ENCODE results near the gene SLC7A6OS.
A peak's percentile ranks its signal among the peaks of the same experiment; 100 is the strongest.

The SLC7A6OS gene

GRCh38 chr16:68279726-68280558 is 30.8 kb downstream of the SLC7A6OS start:
- no peak for DNase-seq (ENCODE audit: low read depth in 2 of 2)

GRCh38 chr16:68276223-68276622 is 34.5 kb downstream of the SLC7A6OS start:
- no peak for DNase-seq (ENCODE audit: low read depth in 2 of 2)

- no peak for DNase-seq (ENCODE audit: low read depth in 2 of 2)
These were observed 35.0 kb downstream of the SLC7A6OS start for GRCh38 chr16:68275611-68276191.

- DNase-seq (ENCODE audit: low read depth in 2 of 2) = no peak
These were observed 36.3 kb downstream of the SLC7A6OS start for GRCh38 chr16:68274441-68274840.

GRCh38 chr16:68273896-68274295 is 36.9 kb downstream of the SLC7A6OS start:
- no peak for DNase-seq (ENCODE audit: low read depth in 2 of 2)

- DNase-seq (ENCODE audit: low read depth in 2 of 2) = no peak
These were observed 37.3 kb downstream of the SLC7A6OS start for GRCh38 chr16:68273459-68273858.

- DNase-seq (ENCODE audit: low read depth in 2 of 2) = no peak
These were observed 38.1 kb downstream of the SLC7A6OS start for GRCh38 chr16:68272507-68273209.

GRCh38 chr16:68270353-68270752 is 40.4 kb downstream of the SLC7A6OS start:
- DNase-seq (ENCODE audit: low read depth in 2 of 2) = no peak

GRCh38 chr16:68269793-68270192 is 41.0 kb downstream of the SLC7A6OS start:
- DNase-seq (ENCODE audit: low read depth in 2 of 2) = no peak

- no peak for DNase-seq (ENCODE audit: low read depth in 2 of 2)
These were observed 42.9 kb downstream of the SLC7A6OS start for GRCh38 chr16:68267612-68268405.

GRCh38 chr16:68265078-68265920 is 45.4 kb downstream of the SLC7A6OS start:
- peak; percentile 33 to 43 for DNase-seq (ENCODE audit: low read depth in 2 of 2)

GRCh38 chr16:68264128-68265077 is 46.3 kb downstream of the SLC7A6OS start, which contains the start of gene SLC7A6:
Gene SLC7A6 (plus strand): TSS chr16:68264526. CDS start chr16:68274727, 10,201 bp downstream.
- DNase-seq (ENCODE audit: low read depth in 2 of 2) = peak; percentile 80 to 82

GRCh38 chr16:68263559-68264127 is 47.1 kb downstream of the SLC7A6OS start:
- DNase-seq (ENCODE audit: low read depth in 2 of 2) = no peak

- no peak for DNase-seq (ENCODE audit: low read depth in 2 of 2)
These were observed 51.5 kb downstream of the SLC7A6OS start for GRCh38 chr16:68259007-68259825.

- DNase-seq (ENCODE audit: low read depth in 2 of 2) = no peak
These were observed 52.6 kb downstream of the SLC7A6OS start for GRCh38 chr16:68257906-68258800.

GRCh38 chr16:68257251-68257905 is 53.4 kb downstream of the SLC7A6OS start:
- no peak for DNase-seq (ENCODE audit: low read depth in 2 of 2)

- no peak for DNase-seq (ENCODE audit: low read depth in 2 of 2)
These were observed 55.0 kb downstream of the SLC7A6OS start for GRCh38 chr16:68255712-68256111.
